ENCODE measurements around the gene RPUSD3. TPM values are rescaled to one million over a fixed set of nuclear protein-coding genes. Genes with fewer than 3 reads are reported as not detected.
A peak's percentile ranks its signal among the peaks of the same experiment; 100 is the strongest.
"Not testable (repeated sequence)": the region's sequence is repeated elsewhere in the genome, so short reads cannot be mapped to it uniquely, and the experiment has no call there.

The RPUSD3 gene
- total and polyA plus RNA-seq, 10 donors, result 21.3 to 41.7 (median 30.0) TPM

DNA sequence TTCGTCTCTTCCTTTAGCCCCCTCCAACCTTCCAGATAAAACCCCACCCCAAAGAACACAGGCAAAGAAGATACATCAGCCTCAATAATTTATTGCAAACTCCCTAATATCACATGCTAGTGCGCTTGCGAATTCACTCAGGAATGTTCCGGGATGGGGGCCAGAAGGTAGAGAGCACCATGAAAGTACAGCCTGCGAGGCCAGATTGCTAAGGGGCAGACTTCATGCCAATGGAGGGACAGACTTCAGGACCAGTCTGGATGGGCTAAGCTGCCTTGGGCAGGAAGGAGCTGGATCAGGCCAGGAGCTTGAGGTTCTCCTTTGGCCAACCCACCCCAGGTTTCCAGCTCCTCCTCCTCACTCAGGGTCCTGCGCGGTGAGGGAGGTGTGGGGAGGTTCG lies 22.8 kb upstream of the RPUSD3 start:
- DNase-seq, result no peak
- H3K27me3 ChIP-seq (replicated peaks in 1 of 7), result peaks cover 0 to 16% (median 0%) of the 10 kb centered on the region in 7 donors
- H3K27ac ChIP-seq, result no peak overlapping the region
- TF ChIP-seq POLR2A (IDR thresholded peaks at IDR 0.05), result no peak
- TF ChIP-seq, protein P1, sequence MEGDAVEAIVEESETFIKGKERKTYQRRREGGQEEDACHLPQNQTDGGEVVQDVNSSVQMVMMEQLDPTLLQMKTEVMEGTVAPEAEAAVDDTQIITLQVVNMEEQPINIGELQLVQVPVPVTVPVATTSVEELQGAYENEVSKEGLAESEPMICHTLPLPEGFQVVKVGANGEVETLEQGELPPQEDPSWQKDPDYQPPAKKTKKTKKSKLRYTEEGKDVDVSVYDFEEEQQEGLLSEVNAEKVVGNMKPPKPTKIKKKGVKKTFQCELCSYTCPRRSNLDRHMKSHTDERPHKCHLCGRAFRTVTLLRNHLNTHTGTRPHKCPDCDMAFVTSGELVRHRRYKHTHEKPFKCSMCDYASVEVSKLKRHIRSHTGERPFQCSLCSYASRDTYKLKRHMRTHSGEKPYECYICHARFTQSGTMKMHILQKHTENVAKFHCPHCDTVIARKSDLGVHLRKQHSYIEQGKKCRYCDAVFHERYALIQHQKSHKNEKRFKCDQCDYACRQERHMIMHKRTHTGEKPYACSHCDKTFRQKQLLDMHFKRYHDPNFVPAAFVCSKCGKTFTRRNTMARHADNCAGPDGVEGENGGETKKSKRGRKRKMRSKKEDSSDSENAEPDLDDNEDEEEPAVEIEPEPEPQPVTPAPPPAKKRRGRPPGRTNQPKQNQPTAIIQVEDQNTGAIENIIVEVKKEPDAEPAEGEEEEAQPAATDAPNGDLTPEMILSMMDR (IDR thresholded peaks at IDR 0.05 in 8 of 11, conservative IDR thresholded peaks at IDR 0.05 in 3 of 11), result no peak
- no peak for TF ChIP-seq POLR2AphosphoS5 (IDR thresholded peaks at IDR 0.05)
- H3K4me1 ChIP-seq, result peaks cover 0 to 29% (median 16%) of the 10 kb centered on the region in 6 donors
- WGBS, 5 donors, result 89 to 97% (median 94%) methylated on average over 6 to 8 of the region's 8 CpGs
- no peaks in the 10 kb centered on the region for H3K36me3 ChIP-seq
- intact Hi-C loops (cut with DNase I; ENCODE audit: low total_unique reads), result no loop called here
- H3K9me3 ChIP-seq, result no peaks in the 10 kb centered on the region
- no peak overlapping the region for H3K4me3 ChIP-seq

DNA sequence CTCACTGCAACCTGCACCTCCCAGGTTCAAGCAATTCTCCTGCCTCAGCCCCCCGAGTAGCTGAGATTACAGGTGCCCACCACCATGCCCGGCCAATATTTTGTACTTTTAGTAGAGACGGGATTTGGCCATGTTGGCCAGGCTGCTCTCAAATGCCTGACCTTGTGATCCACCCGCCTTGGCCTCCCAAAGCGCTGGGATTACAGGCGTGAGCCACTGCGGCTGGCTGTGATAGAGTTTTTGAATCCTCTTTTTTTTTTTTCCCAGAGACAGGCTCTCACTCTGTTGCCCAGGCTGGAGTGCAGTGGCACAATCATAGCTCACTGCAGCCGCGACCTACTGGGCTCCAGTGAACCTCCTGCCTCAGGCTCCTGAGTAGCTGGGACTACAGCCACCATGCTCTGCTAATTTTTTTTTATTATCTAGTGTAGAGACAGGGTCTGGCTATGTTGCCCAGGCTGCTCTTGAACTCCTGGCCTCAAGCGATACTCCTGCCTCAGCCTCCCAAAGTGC lies 21.4 kb upstream of the RPUSD3 start:
- H3K36me3 ChIP-seq; H3K4me3 ChIP-seq; H3K9me3 ChIP-seq; intact Hi-C loops (cut with DNase I; ENCODE audit: low total_unique reads): not testable (repeated sequence)
- Histone ChIP-seq H3K27me3 (replicated peaks in 1 of 7) (peaks cover 0 to 16% (median 0%) of the 10 kb centered on the region in 7 donors), H3K27ac (peak overlapping the region in 4 of 8 donors; percentile 39 to 62 (median 45)), H3K4me1 (peaks cover 0 to 29% (median 16%) of the 10 kb centered on the region in 6 donors)
- 87 to 91% (median 89%) methylated on average over 10 of the region's 10 CpGs for WGBS, 5 donors
- peak; percentile 18 for DNase-seq

DNA sequence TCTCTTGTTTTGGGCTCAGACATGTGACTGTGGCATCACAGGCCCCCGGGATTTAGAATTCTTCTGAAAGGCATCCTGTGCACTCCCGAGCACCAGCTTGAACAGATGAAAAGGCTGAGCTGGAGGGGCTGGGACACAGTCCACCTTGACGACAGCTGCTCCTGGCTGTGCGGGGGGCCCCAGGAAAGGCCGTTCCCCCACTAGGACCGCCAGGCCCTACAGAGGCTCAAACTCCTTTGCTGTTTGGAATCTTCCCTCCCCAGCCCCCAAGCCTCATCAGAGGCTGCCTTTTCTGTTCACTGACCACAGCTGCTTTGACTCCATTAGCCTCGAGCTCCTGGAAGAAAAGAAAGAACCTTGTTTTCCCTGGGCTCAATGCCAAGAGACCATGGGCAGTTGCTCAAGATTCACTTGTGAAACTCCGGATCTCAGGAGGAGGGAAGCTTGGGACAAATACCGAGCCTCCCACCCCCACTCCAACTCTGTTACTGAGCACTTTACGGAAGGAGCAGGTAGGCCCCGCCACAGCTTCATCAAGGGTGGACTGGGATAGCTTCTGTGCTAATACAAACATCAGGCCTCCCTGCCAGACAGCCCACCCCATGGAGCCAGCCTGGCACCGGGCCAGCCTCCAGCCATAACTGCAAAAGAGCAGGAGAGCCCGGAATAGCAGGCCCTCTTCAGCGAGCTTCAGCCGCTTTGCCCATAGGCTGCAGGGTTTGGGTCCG lies 20.6 kb upstream of the RPUSD3 start:
- peak; percentile 51 for DNase-seq
- Histone ChIP-seq H3K27ac (peak overlapping the region in 5 of 8 donors; percentile 39 to 63 (median 47)), H3K9me3 (no peaks in the 10 kb centered on the region), H3K36me3 (no peaks in the 10 kb centered on the region), H3K4me3 (no peak overlapping the region), H3K27me3 (replicated peaks in 1 of 7) (peaks cover 0 to 16% (median 0%) of the 10 kb centered on the region in 7 donors), H3K4me1 (peaks cover 0 to 29% (median 16%) of the 10 kb centered on the region in 6 donors)
- intact Hi-C loops (cut with DNase I; ENCODE audit: low total_unique reads), result no loop called here
- no peak for TF ChIP-seq POLR2A (IDR thresholded peaks at IDR 0.05)
- peak in 1 of 3 donors; percentile 27 for TF ChIP-seq POLR2AphosphoS5 (IDR thresholded peaks at IDR 0.05)
- WGBS, 5 donors, result 45 to 75% (median 65%) methylated on average over 14 to 16 of the region's 16 CpGs

DNA sequence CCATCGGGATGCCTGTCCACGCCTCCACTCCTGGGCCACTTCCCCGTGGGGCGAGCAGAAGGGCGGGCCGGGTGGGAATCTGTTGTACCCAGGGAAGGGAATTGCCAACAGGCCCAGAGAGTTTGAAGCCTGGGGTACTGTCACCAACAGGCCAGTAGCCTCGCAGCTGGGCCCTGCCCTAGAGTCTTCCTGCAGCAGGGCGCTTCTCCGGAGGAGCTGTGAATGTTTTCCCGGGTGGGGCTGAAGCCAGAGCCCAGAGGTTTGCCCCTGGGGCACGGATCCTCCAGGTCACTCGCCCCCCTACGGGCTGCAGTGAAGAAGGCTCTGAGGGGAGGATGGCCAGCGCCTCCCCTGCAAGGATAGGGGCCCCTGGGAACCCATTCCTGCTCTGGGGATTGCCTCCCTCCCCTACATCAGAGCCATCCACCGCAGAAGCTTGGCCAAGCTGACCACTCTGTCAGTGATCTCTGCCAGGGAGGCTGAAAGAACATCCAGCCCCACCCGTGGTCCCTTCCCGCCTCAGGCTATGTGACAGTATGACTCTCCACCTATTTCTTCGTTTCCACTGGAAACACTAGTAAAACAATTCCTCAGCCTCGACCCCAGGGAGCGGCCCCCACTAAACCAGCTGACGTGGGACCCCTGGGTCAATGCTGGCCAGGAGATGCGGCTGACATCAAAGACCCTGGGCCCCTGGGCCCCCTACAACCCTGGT lies 19.4 kb upstream of the RPUSD3 start:
- TF ChIP-seq POLR2AphosphoS5 (IDR thresholded peaks at IDR 0.05) (no peak), POLR2A (IDR thresholded peaks at IDR 0.05) (no peak)
- TF ChIP-seq, protein P1 (IDR thresholded peaks at IDR 0.05 in 8 of 11, conservative IDR thresholded peaks at IDR 0.05 in 3 of 11), result no peak
- Histone ChIP-seq H3K36me3 (no peaks in the 10 kb centered on the region), H3K4me3 (peak overlapping the region in 7 of 8 donors; percentile 18 to 66 (median 38)), H3K27me3 (replicated peaks in 1 of 7) (peaks cover 0 to 16% (median 0%) of the 10 kb centered on the region in 7 donors), H3K9me3 (no peaks in the 10 kb centered on the region), H3K27ac (peak overlapping the region in 5 of 8 donors; percentile 12 to 58 (median 34)), H3K4me1 (peaks cover 0 to 29% (median 16%) of the 10 kb centered on the region in 6 donors)
- 71 to 84% (median 72%) methylated on average over 10 to 22 of the region's 22 CpGs for WGBS, 5 donors
- intact Hi-C loops (cut with DNase I; ENCODE audit: low total_unique reads), result no loop called here
- DNase-seq, result peak; percentile 47

Measured in spleen (tissue), 11 donors.